SK-N-SH (cell line): ENCODE results near the gene NOP9. TPM values are rescaled to one million over a fixed set of nuclear protein-coding genes. Genes with fewer than 3 reads are reported as not detected.

ENCODE experiments used
- CTCF ChIA-PET: fragments of 300-600, 350-600 bp; formaldehyde crosslinking; extraction: SDS; loops from one replicate; lab custom pipeline; 2021; lab: Yijun Ruan, JAX
- POLR2A ChIA-PET: fragments of 350-600 bp; sonication (Branson Sonifier 250); formaldehyde crosslinking; extraction: SDS; loops from one replicate; lab custom pipeline; 2020; ENCODE audit warnings: antibody characterized with exemption, inconsistent platforms; lab: Yijun Ruan, JAX
- DNase-seq: peaks from one replicate; pipeline ENCODE4 v3.0.0; 2012
- H2AFZ ChIP-seq: fragments of 200-600 bp; sonication (generic); 2 replicates; pipeline ENCODE4 v1.8.1; 2016; ENCODE audit warnings: antibody characterized with exemption, mild to moderate bottlenecking, low read depth
- H3F3A ChIP-seq: fragments of 200-600 bp; sonication (generic); replicated peaks from 2 replicates; pipeline ENCODE3; 2016; ENCODE audit warnings: antibody characterized with exemption, mild to moderate bottlenecking; ENCODE audit not compliant: insufficient read depth
- H3K27ac ChIP-seq, 2 experiments: fragments of 200-500 bp in 1 of 2; fragments of 200-600 bp in 1 of 2; sonication (Bioruptor generic) in 1 of 2; sonication (generic), shearing (Covaris generic) in 1 of 2; 2 replicates each; pipeline versions ENCODE4 v1.5.1 to v1.6.1; 2014 to 2016; ENCODE audit warnings: low read depth in 2 of 2, inconsistent platforms in 1 of 2, low read length in 1 of 2, mild to moderate bottlenecking in 1 of 2, mixed read lengths in 1 of 2
- H3K27me3 ChIP-seq: fragments of 200-600 bp; sonication (generic), shearing (Covaris generic); 2 replicates; pipeline ENCODE4 v1.6.1; 2016; ENCODE audit warnings: mixed run types; ENCODE audit not compliant: insufficient read depth
- H3K36me3 ChIP-seq, 2 experiments: fragments of 200-500 bp in 1 of 2; fragments of 200-600 bp in 1 of 2; sonication (Bioruptor generic) in 1 of 2; sonication (generic) in 1 of 2; replicated peaks in 1 of 2; 2 replicates each; pipeline versions ENCODE3 to v1.5.1; 2014 to 2016; ENCODE audit warnings: low read length in 1 of 2, mild to moderate bottlenecking in 1 of 2; ENCODE audit not compliant: insufficient read depth in 2 of 2, control insufficient read depth in 1 of 2
- H3K4me1 ChIP-seq, 2 experiments: fragments of 200-500 bp in 1 of 2; fragments of 200-600 bp in 1 of 2; sonication (Bioruptor generic) in 1 of 2; sonication (generic), shearing (Covaris generic) in 1 of 2; 2 replicates each; pipeline versions ENCODE4 v1.5.1 to v1.6.1; 2014 to 2016; ENCODE audit warnings: low read depth in 1 of 2, low read length in 1 of 2, mixed run types in 1 of 2; ENCODE audit not compliant: insufficient read depth in 2 of 2, control insufficient read depth in 1 of 2
- H3K4me2 ChIP-seq: fragments of 200-600 bp; sonication (generic), shearing (Covaris generic); 2 replicates; pipeline ENCODE4 v1.6.1; 2017; ENCODE audit warnings: mixed run types
- H3K4me3 ChIP-seq, 2 experiments: fragments of 200-500 bp in 1 of 2; fragments of 200-600 bp in 1 of 2; sonication (Bioruptor generic) in 1 of 2; sonication (generic), shearing (Covaris generic) in 1 of 2; 2 replicates each; pipeline versions ENCODE4 v1.5.1 to v1.8.1; 2014 to 2016; ENCODE audit warnings: low read depth in 2 of 2, inconsistent platforms in 1 of 2, low read length in 1 of 2, mild to moderate bottlenecking in 1 of 2, mixed read lengths in 1 of 2, moderate library complexity in 1 of 2
- H3K79me2 ChIP-seq: fragments of 200-600 bp; sonication (generic); 2 replicates; pipeline ENCODE4 v1.8.1; 2017; ENCODE audit warnings: mild to moderate bottlenecking; ENCODE audit not compliant: insufficient read depth
- H3K9ac ChIP-seq: fragments of 200-600 bp; sonication (generic); 2 replicates; pipeline ENCODE4 v1.6.1; 2017; ENCODE audit warnings: mixed run types
- H3K9me2 ChIP-seq: fragments of 200-600 bp; sonication (generic); 2 replicates; pipeline ENCODE4 v1.6.1; 2017; ENCODE audit warnings: mixed run types
- H3K9me3 ChIP-seq: fragments of 200-600 bp; sonication (generic); 2 replicates; pipeline ENCODE4 v1.6.1; 2017; ENCODE audit warnings: mixed run types, mild to moderate bottlenecking, moderate library complexity
- H4K20me1 ChIP-seq: fragments of 200-600 bp; sonication (generic); 2 replicates; pipeline ENCODE4 v1.6.1; 2017; ENCODE audit warnings: mild to moderate bottlenecking, mixed run types; ENCODE audit not compliant: insufficient read depth
- EZH2phosphoT487 ChIP-seq: fragments of 200-600 bp; sonication (generic); IDR thresholded peaks from 2 replicates; pipeline ENCODE4 v1.6.1; 2017; ENCODE audit warnings: low read depth, mixed run types, mild to moderate bottlenecking, antibody characterized with exemption, moderate library complexity, borderline replicate concordance
- FOSL2 ChIP-seq: IDR thresholded peaks from 2 replicates; pipeline ENCODE4 v1.4.0; 2012; ENCODE audit warnings: low read depth, mild to moderate bottlenecking, moderate library complexity, borderline replicate concordance
- GABPA ChIP-seq: IDR thresholded peaks from 2 replicates; pipeline ENCODE4 v1.4.0; 2012; ENCODE audit warnings: low read depth, mild to moderate bottlenecking
- GATA2 ChIP-seq: sonication (generic); formaldehyde crosslinking; IDR thresholded peaks from 2 replicates; pipeline ENCODE4 v1.5.0; 2020; ENCODE audit warnings: mild to moderate bottlenecking, missing genetic modification reagents
- IRF3 ChIP-seq: fragments of 150-350 bp; IDR thresholded peaks from 2 replicates; pipeline ENCODE4 v1.6.1; 2016; ENCODE audit warnings: mild to moderate bottlenecking, low read depth, low read length
- JUND ChIP-seq: IDR thresholded peaks from 2 replicates; pipeline ENCODE4 v1.4.0; 2012
- MAX ChIP-seq: IDR thresholded peaks from 2 replicates; pipeline ENCODE4 v1.4.0; 2012; ENCODE audit warnings: low read depth
- NFIC ChIP-seq: IDR thresholded peaks from 2 replicates; pipeline ENCODE4 v1.4.0; 2012; ENCODE audit warnings: borderline replicate concordance
- NRF1 ChIP-seq: IDR thresholded peaks from 2 replicates; pipeline ENCODE4 v1.6.1; 2012; ENCODE audit warnings: low read depth, mild to moderate bottlenecking, low read length
- POLR2AphosphoS5 ChIP-seq: IDR thresholded peaks from 2 replicates; pipeline ENCODE4 v1.6.1; 2012; ENCODE audit warnings: low read depth, low read length
- RAD21 ChIP-seq: IDR thresholded peaks from 2 replicates; pipeline ENCODE4 v1.6.1; 2012; ENCODE audit warnings: mild to moderate bottlenecking, low read length
- RCOR1 ChIP-seq: fragments of 150-350 bp; IDR thresholded peaks from 2 replicates; pipeline ENCODE4 v1.6.1; 2017; ENCODE audit warnings: antibody characterized with exemption, low read length
- REST ChIP-seq: IDR thresholded peaks from 2 replicates; pipeline ENCODE4 v1.6.1; 2012; ENCODE audit warnings: mild to moderate bottlenecking, low read depth, low read length, moderate library complexity
- RFX5 ChIP-seq: IDR thresholded peaks from 2 replicates; pipeline ENCODE4 v1.6.1; 2012; ENCODE audit warnings: mild to moderate bottlenecking, improper control_type of control experiment, low read length
- RXRA ChIP-seq: IDR thresholded peaks from 2 replicates; pipeline ENCODE4 v1.4.0; 2012; ENCODE audit warnings: low read depth, mild to moderate bottlenecking, borderline replicate concordance
- SIN3A ChIP-seq: IDR thresholded peaks from 2 replicates; pipeline ENCODE4 v1.6.1; 2012; ENCODE audit warnings: low read depth, mild to moderate bottlenecking, low read length, moderate library complexity, borderline replicate concordance
- SMC3 ChIP-seq: IDR thresholded peaks from 2 replicates; pipeline ENCODE4 v1.6.1; 2012; ENCODE audit warnings: low read depth, low read length, improper control_type of control experiment
- TAF1 ChIP-seq: IDR thresholded peaks from 2 replicates; pipeline ENCODE4 v1.6.1; 2012; ENCODE audit warnings: low read depth, mild to moderate bottlenecking, low read length, moderate library complexity, borderline replicate concordance
- USF2 ChIP-seq: fragments of 150-350 bp; IDR thresholded peaks from 2 replicates; pipeline ENCODE4 v1.6.1; 2017; ENCODE audit warnings: antibody characterized with exemption, low read length, low read depth, borderline replicate concordance
- YY1 ChIP-seq: IDR thresholded peaks from 2 replicates; pipeline ENCODE4 v1.4.0; 2012; ENCODE audit warnings: low read depth, mild to moderate bottlenecking
- whole genome bisulfite sequencing: methylation state at CpG from one replicate; pipeline ENCODE4 v1.1.6; 2017; ENCODE audit warnings: low lambda C conversion rate; 5-methylcytosine and 5-hydroxymethylcytosine counted together
- polyA plus RNA-seq, 3 experiments: library from polyadenylated mRNA; depleted of rRNA; stranded (reverse); fragments of >200 nt; gene quantifications; 2 replicates each; pipeline ENCODE4 v1.2.3, GENCODE V29; 2012

The NOP9 gene
- polyA plus RNA-seq, 1 of the 3 experiments (the other 2 are of a cell fraction): 11.9 TPM

- DNase-seq: no peak
- no peaks in the 10 kb centered on the region for H3K9me3 ChIP-seq
- ChIA-PET POLR2A (interaction anchor here (0.6 kb wide), 1 partner anchor 239 kb away, joined by 3 read pairs; no protein-coding TSS in a partner anchor), CTCF (interaction anchor here (1.5 to 4.5 kb wide), 5 partner anchors 9 to 56 kb away, joined by 4 to 31 read pairs (median 7); partner anchors contain the start of genes CIDEB and TINF2)
- no peaks in the 10 kb centered on the region for H3F3A ChIP-seq
- H3K27me3 ChIP-seq: no peaks in the 10 kb centered on the region
- no peak overlapping the region for H3K4me2 ChIP-seq
- no peak overlapping the region for H3K4me3 ChIP-seq
- 80% methylated on average over 1 of the region's 1 CpG for WGBS
- no peaks in the 10 kb centered on the region for H3K4me1 ChIP-seq
- TF ChIP-seq RXRA (no peak), RCOR1 (no peak), YY1 (no peak), GATA2 (CRISPR knock-in tag) (no peak), NRF1 (no peak), SMC3 (no peak), TAF1 (no peak), MAX (no peak), USF2 (no peak), IRF3 (no peak), NFIC (no peak), JUND (no peak), RFX5 (no peak), RAD21 (no peak), REST (no peak), FOSL2 (no peak; the same call in 1 of the 2 replicates), EZH2phosphoT487 (no peak), SIN3A (no peak), GABPA (no peak), POLR2AphosphoS5 (no peak)
- TF ChIP-seq, all 33 proteins: peak for 0
- H3K36me3 ChIP-seq: no peaks in the 10 kb centered on the region
- H3K9me2 ChIP-seq: no peaks in the 10 kb centered on the region
- no peak overlapping the region for H2AFZ ChIP-seq
- no peak overlapping the region for H3K27ac ChIP-seq
- no peak overlapping the region for H3K9ac ChIP-seq
- no peaks in the 10 kb centered on the region for H3K79me2 ChIP-seq
- H4K20me1 ChIP-seq: no peaks in the 10 kb centered on the region
Measured at GRCh38 chr14:24251880-24252288, 47.8 kb upstream of the NOP9 start.
